ENCODE measurements around the gene NCKAP5.

Gene NCKAP5

GRCh38 chr2:133316557-133316956 is 251.7 kb downstream of the NCKAP5 start:
- no peak for DNase-seq

GRCh38 chr2:133315280-133315679 is 253.0 kb downstream of the NCKAP5 start:
- no peak for DNase-seq

GRCh38 chr2:133314795-133315194 is 253.5 kb downstream of the NCKAP5 start:
- no peak for DNase-seq

- no peak for DNase-seq
Measured at GRCh38 chr2:133312038-133312729, 256.1 kb downstream of the NCKAP5 start.

GRCh38 chr2:133306236-133306635 is 262.0 kb downstream of the NCKAP5 start:
- DNase-seq: no peak

- DNase-seq: no peak
Measured at GRCh38 chr2:133304344-133304743, 263.9 kb downstream of the NCKAP5 start.

- DNase-seq: no peak
Measured at GRCh38 chr2:133303150-133303549, 265.1 kb downstream of the NCKAP5 start.

GRCh38 chr2:133296401-133296800 is 271.9 kb downstream of the NCKAP5 start:
- DNase-seq: no peak

- no peak for DNase-seq
Measured at GRCh38 chr2:133293544-133294353, 274.5 kb downstream of the NCKAP5 start.

- DNase-seq: no peak
Measured at GRCh38 chr2:133292259-133292658, 276.0 kb downstream of the NCKAP5 start.

- DNase-seq: no peak
Measured at GRCh38 chr2:133287709-133288108, 280.6 kb downstream of the NCKAP5 start.

- no peak for DNase-seq
Measured at GRCh38 chr2:133286326-133286922, 281.8 kb downstream of the NCKAP5 start.

GRCh38 chr2:133273031-133273430 is 295.2 kb downstream of the NCKAP5 start:
- DNase-seq: no peak

GRCh38 chr2:133271105-133271504 is 297.2 kb downstream of the NCKAP5 start:
- no peak for DNase-seq

GRCh38 chr2:133270550-133270949 is 297.7 kb downstream of the NCKAP5 start:
- DNase-seq: no peak

GRCh38 chr2:133266926-133267590 is 301.2 kb downstream of the NCKAP5 start:
- no peak for DNase-seq

GRCh38 chr2:133266041-133266925 is 302.0 kb downstream of the NCKAP5 start:
- no peak for DNase-seq

GRCh38 chr2:133265432-133265949 is 302.8 kb downstream of the NCKAP5 start:
- no peak for DNase-seq

- no peak for DNase-seq
Measured at GRCh38 chr2:133264989-133265401, 303.3 kb downstream of the NCKAP5 start.

GRCh38 chr2:133262893-133263292 is 305.4 kb downstream of the NCKAP5 start:
- no peak for DNase-seq

GRCh38 chr2:133255360-133255759 is 312.9 kb downstream of the NCKAP5 start:
- DNase-seq: no peak

- no peak for DNase-seq
Measured at GRCh38 chr2:133253793-133254192, 314.5 kb downstream of the NCKAP5 start.
